ENCODE data around the gene BMF.
"Not testable (repeated sequence)": the region's sequence is repeated elsewhere in the genome, so short reads cannot be mapped to it uniquely, and the experiment has no call there.

DNA sequence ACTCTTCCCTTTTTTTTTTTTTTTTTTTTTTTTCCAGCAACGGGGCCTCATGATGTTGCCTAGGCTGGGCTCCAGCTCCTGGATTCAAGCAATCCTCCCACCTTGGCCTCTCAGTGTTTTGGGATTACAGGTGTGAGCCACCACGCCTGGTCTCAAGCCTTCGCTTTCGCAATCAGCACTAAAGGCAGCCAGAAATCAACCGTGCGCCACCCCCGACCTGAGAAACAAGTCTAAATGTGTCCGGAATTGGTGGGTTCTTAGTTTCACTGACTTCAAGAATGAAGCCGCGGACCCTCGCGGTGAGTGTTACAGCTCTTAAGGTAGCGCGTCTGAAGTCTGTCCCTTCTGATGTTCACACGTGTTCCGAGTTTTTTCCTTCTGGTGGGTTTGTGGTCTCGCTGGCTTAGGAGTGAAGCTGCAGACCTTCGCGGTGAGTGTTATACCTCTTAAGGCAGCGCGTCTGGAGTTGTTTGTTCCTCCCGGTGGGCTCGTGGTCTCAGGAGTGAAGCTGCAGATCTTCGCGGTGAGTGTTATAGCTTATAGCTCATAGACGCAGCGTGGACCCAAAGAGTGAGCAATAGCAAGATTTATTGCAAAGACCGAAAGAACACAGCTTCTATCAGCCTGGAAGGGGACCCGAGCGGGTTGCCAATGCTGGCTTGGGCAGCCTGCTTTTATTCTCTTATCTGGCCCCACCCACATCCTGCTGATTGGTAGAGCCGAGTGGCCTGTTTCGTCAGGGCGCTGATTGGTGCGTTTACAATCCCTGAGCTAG lies 34.8 kb downstream of the BMF start:
- not testable (repeated sequence) for TF ChIP-seq RAD21 (IDR thresholded peaks at IDR 0.05; ENCODE audit: low read length); POLR2A (IDR thresholded peaks at IDR 0.05; ENCODE audit: low read depth, low read length); MXI1 (IDR thresholded peaks at IDR 0.05; ENCODE audit: borderline replicate concordance, low read depth, low read length); RCOR1 (IDR thresholded peaks at IDR 0.05; ENCODE audit: insufficient replicate concordance, low read length)
- TF ChIP-seq, protein P1, sequence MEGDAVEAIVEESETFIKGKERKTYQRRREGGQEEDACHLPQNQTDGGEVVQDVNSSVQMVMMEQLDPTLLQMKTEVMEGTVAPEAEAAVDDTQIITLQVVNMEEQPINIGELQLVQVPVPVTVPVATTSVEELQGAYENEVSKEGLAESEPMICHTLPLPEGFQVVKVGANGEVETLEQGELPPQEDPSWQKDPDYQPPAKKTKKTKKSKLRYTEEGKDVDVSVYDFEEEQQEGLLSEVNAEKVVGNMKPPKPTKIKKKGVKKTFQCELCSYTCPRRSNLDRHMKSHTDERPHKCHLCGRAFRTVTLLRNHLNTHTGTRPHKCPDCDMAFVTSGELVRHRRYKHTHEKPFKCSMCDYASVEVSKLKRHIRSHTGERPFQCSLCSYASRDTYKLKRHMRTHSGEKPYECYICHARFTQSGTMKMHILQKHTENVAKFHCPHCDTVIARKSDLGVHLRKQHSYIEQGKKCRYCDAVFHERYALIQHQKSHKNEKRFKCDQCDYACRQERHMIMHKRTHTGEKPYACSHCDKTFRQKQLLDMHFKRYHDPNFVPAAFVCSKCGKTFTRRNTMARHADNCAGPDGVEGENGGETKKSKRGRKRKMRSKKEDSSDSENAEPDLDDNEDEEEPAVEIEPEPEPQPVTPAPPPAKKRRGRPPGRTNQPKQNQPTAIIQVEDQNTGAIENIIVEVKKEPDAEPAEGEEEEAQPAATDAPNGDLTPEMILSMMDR (conservative IDR thresholded peaks at IDR 0.05; ENCODE audit: low read depth, low read length): not testable (repeated sequence)
